WTC11 (cell line): ENCODE data around the gene RLF. TPM values are rescaled to one million over a fixed set of nuclear protein-coding genes. Genes with fewer than 3 reads are reported as not detected.

Experiments
- ATAC-seq: fragments of 200-7000 bp; cut with Tn5 transposase; 2 replicates; pipeline ENCODE4 v1.10.0; 2021; ENCODE audit warnings: mild to moderate bottlenecking, moderate library complexity
- CTCF ChIA-PET: fragments of 300-600 bp; sonication (Branson Sonifier 250); formaldehyde crosslinking; loops from one replicate; lab custom pipeline; 2021; ENCODE audit warnings: antibody characterized with exemption; lab: Charles Lee
- POLR2A ChIA-PET: fragments of 350-600 bp; sonication (Branson Sonifier 250); formaldehyde crosslinking; loops from one replicate; lab custom pipeline; 2021; ENCODE audit warnings: antibody characterized with exemption; lab: Charles Lee
- DNase-seq: peaks from one replicate; pipeline ENCODE4 v3.0.0; 2021; ENCODE audit warnings: low spot score
- H3K27ac Mint-ChIP-seq: 2 replicates; pipeline ENCODE4 v1.8.0; 2021; ENCODE audit warnings: mixed read lengths
- H3K27me3 Mint-ChIP-seq: 2 replicates; pipeline ENCODE4 v1.8.0; 2021; ENCODE audit warnings: low read depth, mild to moderate bottlenecking, moderate library complexity, mixed read lengths
- H3K36me3 Mint-ChIP-seq: 2 replicates; pipeline ENCODE4 v1.8.0; 2021; ENCODE audit warnings: mixed read lengths
- H3K4me1 Mint-ChIP-seq: 2 replicates; pipeline ENCODE4 v1.8.0; 2022; ENCODE audit warnings: mixed read lengths
- H3K4me3 Mint-ChIP-seq: 2 replicates; pipeline ENCODE4 v1.8.0; 2021; ENCODE audit warnings: mild to moderate bottlenecking, moderate library complexity, mixed read lengths
- H3K9me3 Mint-ChIP-seq: 2 replicates; pipeline ENCODE4 v1.8.0; 2021; ENCODE audit warnings: mixed read lengths
- ATF3 ChIP-seq: sonication (generic); formaldehyde crosslinking; conservative IDR thresholded peaks from 2 replicates; pipeline ENCODE4 v1.8.1; 2022; ENCODE audit warnings: mild to moderate bottlenecking, missing genetic modification reagents
- CDX4 ChIP-seq: fragments of 250-450 bp; sonication (Bioruptor Pico); IDR thresholded peaks from 2 replicates; pipeline ENCODE4 v1.9.0; 2021; ENCODE audit warnings: moderate library complexity, mild to moderate bottlenecking, inconsistent platforms, borderline replicate concordance
- CREB1 ChIP-seq: sonication (generic); formaldehyde crosslinking; IDR thresholded peaks from 2 replicates; pipeline ENCODE4 v1.8.0; 2023; ENCODE audit warnings: mild to moderate bottlenecking, missing genetic modification reagents
- CREM ChIP-seq: sonication (generic); formaldehyde crosslinking; IDR thresholded peaks from 2 replicates; pipeline ENCODE4 v1.8.1; 2022; ENCODE audit warnings: mild to moderate bottlenecking, missing genetic modification reagents, moderate library complexity
- CTCF ChIP-seq: fragments of 200-600 bp; IDR thresholded peaks from 2 replicates; pipeline ENCODE4 v1.8.0; 2022; ENCODE audit warnings: antibody characterized with exemption
- E2F1 ChIP-seq: sonication (generic); formaldehyde crosslinking; IDR thresholded peaks from 2 replicates; pipeline ENCODE4 v1.8.0; 2022; ENCODE audit warnings: mild to moderate bottlenecking, missing genetic modification reagents
- ETV6 ChIP-seq: sonication (generic); formaldehyde crosslinking; IDR thresholded peaks from 2 replicates; pipeline ENCODE4 v1.8.1; 2022; ENCODE audit warnings: mild to moderate bottlenecking, missing genetic modification reagents
- FOXJ3 ChIP-seq: sonication (generic); formaldehyde crosslinking; IDR thresholded peaks from 2 replicates; pipeline ENCODE4 v1.9.0; 2021; ENCODE audit warnings: missing genetic modification reagents, mild to moderate bottlenecking, borderline replicate concordance
- GTF2I ChIP-seq: fragments of 250-450 bp; sonication (Bioruptor Pico); conservative IDR thresholded peaks from 2 replicates; pipeline ENCODE4 v1.4.0; 2021; ENCODE audit warnings: mild to moderate bottlenecking
- KAT7 ChIP-seq: sonication (generic); formaldehyde crosslinking; IDR thresholded peaks from 2 replicates; pipeline ENCODE4 v1.8.1; 2023; ENCODE audit warnings: missing genetic modification reagents, mild to moderate bottlenecking, borderline replicate concordance
- MAX ChIP-seq: sonication (generic); formaldehyde crosslinking; IDR thresholded peaks from 2 replicates; pipeline ENCODE4 v1.8.0; 2022; ENCODE audit warnings: mild to moderate bottlenecking, missing genetic modification reagents
- NFATC4 ChIP-seq: fragments of 250-450 bp; sonication (Bioruptor Pico); IDR thresholded peaks from 2 replicates; pipeline ENCODE4 v1.9.0; 2021; ENCODE audit warnings: mild to moderate bottlenecking
- NR1H2 ChIP-seq: sonication (generic); formaldehyde crosslinking; IDR thresholded peaks from 2 replicates; pipeline ENCODE4 v1.9.0; 2021; ENCODE audit warnings: mild to moderate bottlenecking, moderate library complexity, missing genetic modification reagents
- NR3C1 ChIP-seq: sonication (generic); formaldehyde crosslinking; conservative IDR thresholded peaks from 2 replicates; pipeline ENCODE4 v1.8.1; 2023; ENCODE audit warnings: low read depth, mild to moderate bottlenecking, missing genetic modification reagents
- OVOL2 ChIP-seq: fragments of 250-450 bp; sonication (Bioruptor Pico); IDR thresholded peaks from 2 replicates; pipeline ENCODE4 v1.9.0; 2021; ENCODE audit warnings: mild to moderate bottlenecking, borderline replicate concordance
- PRDM15 ChIP-seq: sonication (generic); formaldehyde crosslinking; IDR thresholded peaks from 2 replicates; pipeline ENCODE4 v1.8.0; 2022; ENCODE audit warnings: missing genetic modification reagents
- PREB ChIP-seq: sonication (generic); formaldehyde crosslinking; IDR thresholded peaks from 2 replicates; pipeline ENCODE4 v1.8.1; 2022; ENCODE audit warnings: mild to moderate bottlenecking, missing genetic modification reagents, moderate library complexity, borderline replicate concordance
- SMAD4 ChIP-seq: sonication (generic); formaldehyde crosslinking; IDR thresholded peaks from 2 replicates; pipeline ENCODE4 v1.8.0; 2022; ENCODE audit warnings: mild to moderate bottlenecking, missing genetic modification reagents
- SP1 ChIP-seq: sonication (generic); formaldehyde crosslinking; conservative IDR thresholded peaks from 2 replicates; pipeline ENCODE4 v1.8.1; 2022; ENCODE audit warnings: missing genetic modification reagents
- TEAD1 ChIP-seq: sonication (generic); formaldehyde crosslinking; IDR thresholded peaks from 2 replicates; pipeline ENCODE4 v1.8.0; 2022; ENCODE audit warnings: mild to moderate bottlenecking, missing genetic modification reagents
- ZMAT4 ChIP-seq: fragments of 250-450 bp; sonication (Bioruptor Pico); IDR thresholded peaks from 2 replicates; pipeline ENCODE4 v1.9.0; 2021; ENCODE audit warnings: mild to moderate bottlenecking
- ZNF138 ChIP-seq: sonication (generic); formaldehyde crosslinking; conservative IDR thresholded peaks from 2 replicates; pipeline ENCODE4 v1.8.1; 2022; ENCODE audit warnings: mild to moderate bottlenecking, moderate library complexity, missing genetic modification reagents
- ZNF263 ChIP-seq: sonication (generic); formaldehyde crosslinking; IDR thresholded peaks from 2 replicates; pipeline ENCODE4 v1.8.1; 2022; ENCODE audit warnings: low read depth, mild to moderate bottlenecking, moderate library complexity, missing genetic modification reagents
- ZNF671 ChIP-seq: fragments of 250-450 bp; sonication (Bioruptor Pico); IDR thresholded peaks from 2 replicates; pipeline ENCODE4 v1.8.0; 2021; ENCODE audit warnings: mild to moderate bottlenecking
- ZSCAN18 ChIP-seq: fragments of 250-450 bp; sonication (Bioruptor Pico); IDR thresholded peaks from 2 replicates; pipeline ENCODE4 v2.1.2; 2022; ENCODE audit warnings: mild to moderate bottlenecking, moderate library complexity
- total RNA-seq: library from RNA; stranded (reverse); gene quantifications from 3 replicates; pipeline ENCODE4 v1.2.3, GENCODE V29; 2021

RLF gene
- total RNA-seq, 1 experiment from 2014 or later: 18.5 TPM

- TF ChIP-seq ZMAT4 (CRISPR knock-in tag) (no peak), KAT7 (CRISPR knock-in tag) (no peak), GTF2I (no peak), ZNF263 (no peak), SP1 (CRISPR knock-in tag) (no peak), FOXJ3 (no peak), ZNF138 (CRISPR knock-in tag) (no peak)
- TF ChIP-seq, all 79 proteins: peak for 0
Measured at GRCh38 chr1:40265298-40265697, 104.1 kb downstream of the RLF start (continued).

GRCh38 chr1:40265919-40266318 is 104.7 kb downstream of the RLF start:
- ATAC-seq: no peak
- TF ChIP-seq ZNF138 (CRISPR knock-in tag): no peak
- no peak for TF ChIP-seq SMAD4 (CRISPR knock-in tag)
- no peak for TF ChIP-seq NR1H2 (CRISPR knock-in tag)
- no peak for TF ChIP-seq PREB
- no peak for TF ChIP-seq PRDM15 (CRISPR knock-in tag)
- no peak for TF ChIP-seq ZNF671 (CRISPR knock-in tag)
- TF ChIP-seq TEAD1 (CRISPR knock-in tag): no peak
- TF ChIP-seq NR3C1 (CRISPR knock-in tag): no peak
- no peak for TF ChIP-seq ETV6
- no peak for TF ChIP-seq OVOL2 (CRISPR knock-in tag)
- no peak for TF ChIP-seq CTCF
- no peak for TF ChIP-seq CREB1 (CRISPR knock-in tag)
- TF ChIP-seq ZMAT4 (CRISPR knock-in tag): no peak
- no peak for TF ChIP-seq E2F1
- no peak for TF ChIP-seq CDX4
- TF ChIP-seq CREM (CRISPR knock-in tag): no peak
- TF ChIP-seq NFATC4 (CRISPR knock-in tag): no peak
- TF ChIP-seq ATF3 (CRISPR knock-in tag): no peak
- TF ChIP-seq ZSCAN18 (CRISPR knock-in tag): no peak
- no peak for TF ChIP-seq MAX
- CTCF ChIA-PET: no interaction called here
- POLR2A ChIA-PET: no interaction called here
- no peaks in the 10 kb centered on the region for H3K27me3 Mint-ChIP-seq
- H3K4me1 Mint-ChIP-seq: no peaks in the 10 kb centered on the region
- no peak for DNase-seq
- no peak overlapping the region for H3K27ac Mint-ChIP-seq
- no peak overlapping the region for H3K4me3 Mint-ChIP-seq
- H3K36me3 Mint-ChIP-seq: peaks cover 48% of the 10 kb centered on the region
- no peaks in the 10 kb centered on the region for H3K9me3 Mint-ChIP-seq
